ENCODE results near the gene PIBF1.
A peak's percentile ranks its signal among the peaks of the same experiment; 100 is the strongest.

The PIBF1 gene, protein sequence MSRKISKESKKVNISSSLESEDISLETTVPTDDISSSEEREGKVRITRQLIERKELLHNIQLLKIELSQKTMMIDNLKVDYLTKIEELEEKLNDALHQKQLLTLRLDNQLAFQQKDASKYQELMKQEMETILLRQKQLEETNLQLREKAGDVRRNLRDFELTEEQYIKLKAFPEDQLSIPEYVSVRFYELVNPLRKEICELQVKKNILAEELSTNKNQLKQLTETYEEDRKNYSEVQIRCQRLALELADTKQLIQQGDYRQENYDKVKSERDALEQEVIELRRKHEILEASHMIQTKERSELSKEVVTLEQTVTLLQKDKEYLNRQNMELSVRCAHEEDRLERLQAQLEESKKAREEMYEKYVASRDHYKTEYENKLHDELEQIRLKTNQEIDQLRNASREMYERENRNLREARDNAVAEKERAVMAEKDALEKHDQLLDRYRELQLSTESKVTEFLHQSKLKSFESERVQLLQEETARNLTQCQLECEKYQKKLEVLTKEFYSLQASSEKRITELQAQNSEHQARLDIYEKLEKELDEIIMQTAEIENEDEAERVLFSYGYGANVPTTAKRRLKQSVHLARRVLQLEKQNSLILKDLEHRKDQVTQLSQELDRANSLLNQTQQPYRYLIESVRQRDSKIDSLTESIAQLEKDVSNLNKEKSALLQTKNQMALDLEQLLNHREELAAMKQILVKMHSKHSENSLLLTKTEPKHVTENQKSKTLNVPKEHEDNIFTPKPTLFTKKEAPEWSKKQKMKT

DNA sequence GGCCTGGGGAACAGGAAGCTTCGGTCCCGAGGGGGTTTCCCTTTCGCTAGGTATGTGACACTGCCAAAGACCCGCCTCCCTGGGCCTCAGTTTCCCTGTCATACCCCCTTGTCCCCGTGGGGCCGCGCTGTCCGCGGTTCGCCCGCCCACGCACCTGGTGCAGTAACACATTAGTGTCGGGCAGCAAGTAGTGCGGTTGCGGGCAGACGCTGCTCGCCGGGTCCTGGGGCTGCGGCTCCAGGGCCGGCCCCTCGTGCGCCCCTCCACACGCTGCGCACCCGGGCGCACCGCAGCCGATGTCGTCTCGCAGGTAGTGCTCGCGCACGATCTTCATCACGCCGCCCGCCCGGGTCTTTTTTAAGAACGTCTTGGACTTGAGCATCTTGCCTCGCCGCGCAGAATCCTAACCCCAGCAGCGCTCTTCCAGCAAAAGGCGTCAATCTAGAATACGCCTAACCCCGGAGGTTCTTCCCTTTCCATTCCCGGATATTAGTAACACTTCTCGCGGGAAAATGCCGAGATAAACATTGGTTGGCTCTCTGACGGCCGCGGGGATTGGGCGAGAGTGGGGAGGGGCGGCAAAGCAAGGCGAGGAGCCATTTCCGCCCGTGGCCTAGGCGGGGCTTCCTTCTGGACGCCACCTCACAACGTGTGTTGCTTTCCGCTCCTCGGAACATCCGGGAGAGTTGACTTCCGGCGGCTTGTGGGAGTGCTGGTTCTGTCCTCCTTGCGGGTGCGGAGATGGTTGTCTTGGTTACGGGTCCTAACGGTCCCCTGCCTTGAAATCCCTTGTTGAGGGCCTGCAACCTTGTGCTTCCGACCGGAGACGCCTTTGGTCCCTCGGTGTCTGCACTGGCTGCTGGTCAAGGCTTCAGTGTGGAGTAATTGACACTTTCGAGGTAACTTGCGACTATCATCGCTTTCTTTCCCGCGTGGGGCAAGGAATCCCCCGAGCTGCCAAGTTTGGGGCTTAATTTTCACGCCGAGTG, at the start of gene PIBF1, which contains the start of gene DIS3:
TSS of gene PIBF1 (plus strand) at position 683 of the 989 bp plus-strand sequence. CDS start 1,337 bp downstream, outside the sequence.
TSS of gene DIS3 (minus strand) at position 450 of the 989 bp plus-strand sequence. CDS start at position 382, 68 bp downstream.
- POLR2A ChIA-PET (ENCODE audit: low non-redundant PET) = no interaction called here
- TF ChIP-seq CTCF (conservative IDR thresholded peaks at IDR 0.05; ENCODE audit: low read depth) = no peak

GRCh38 chr13:72737033-72737432, 44.9 kb upstream of the PIBF1 start:
- ChIA-PET CTCF (no interaction called here), POLR2A (ENCODE audit: low non-redundant PET) (no interaction called here)
- no peak overlapping the region for H3K27ac ChIP-seq
- DNase-seq (ENCODE audit: low spot score) = no peak
- TF ChIP-seq CTCF (conservative IDR thresholded peaks at IDR 0.05; ENCODE audit: low read depth) = no peak

More for the DNA sequence above, at the start of gene PIBF1, which contains the start of gene DIS3:
- CTCF ChIA-PET = no interaction called here
- peak; percentile 97 for DNase-seq (ENCODE audit: low spot score)
- H3K27ac ChIP-seq = peak within 1 kb of the TSS; percentile 86

- POLR2A ChIA-PET (ENCODE audit: low non-redundant PET) = no interaction called here
- no peak overlapping the region for H3K27ac ChIP-seq
- no peak for TF ChIP-seq CTCF (conservative IDR thresholded peaks at IDR 0.05; ENCODE audit: low read depth)
- CTCF ChIA-PET = no interaction called here
- no peak for DNase-seq (ENCODE audit: low spot score)
Observed at GRCh38 chr13:72740015-72740414, 41.9 kb upstream of the PIBF1 start.

- no peak for DNase-seq (ENCODE audit: low spot score)
- H3K27ac ChIP-seq = no peak overlapping the region
- no peak for TF ChIP-seq CTCF (conservative IDR thresholded peaks at IDR 0.05; ENCODE audit: low read depth)
- ChIA-PET CTCF (interaction anchor here (0.6 kb wide), 1 partner anchor 16 kb away, joined by 3 read pairs; no protein-coding TSS in a partner anchor), POLR2A (ENCODE audit: low non-redundant PET) (no interaction called here)
Observed at GRCh38 chr13:72745260-72745659, 36.7 kb upstream of the PIBF1 start.

DNA sequence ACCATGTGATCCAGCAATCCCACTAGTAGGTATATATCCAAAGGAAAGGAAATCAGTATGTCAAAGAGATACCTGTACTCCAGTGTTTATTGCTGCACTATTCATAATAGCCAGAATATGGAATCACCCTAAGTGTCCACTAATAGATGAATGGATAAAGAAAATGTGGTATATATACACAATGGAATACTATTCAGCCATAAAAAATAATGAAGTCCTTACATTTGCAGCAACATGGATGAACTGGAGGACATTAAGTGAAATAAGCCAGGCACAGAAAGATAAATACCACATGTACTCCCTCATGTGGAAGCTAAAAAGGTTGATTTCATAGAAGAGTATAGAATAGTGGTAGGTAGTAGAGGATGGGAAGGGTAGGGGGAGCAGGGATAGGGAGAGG, 30.7 kb upstream of the PIBF1 start:
- no peak for TF ChIP-seq CTCF (conservative IDR thresholded peaks at IDR 0.05; ENCODE audit: low read depth)
- ChIA-PET POLR2A (ENCODE audit: low non-redundant PET) (no interaction called here), CTCF (no interaction called here)
- no peak overlapping the region for H3K27ac ChIP-seq
- no peak for DNase-seq (ENCODE audit: low spot score)
